ENCODE data around the gene THPO. TPM values are rescaled to one million over a fixed set of nuclear protein-coding genes. Genes with fewer than 3 reads are reported as not detected.

THPO gene
- total and polyA plus RNA-seq, 2 donors (not counting 3 experiments of a cell fraction or from before 2014, with no cell fraction given): 0.08 TPM; not detected in 1

- ChIA-PET POLR2A (interaction anchor here (1.0 kb wide), 1 partner anchor 16 kb away, joined by 3 read pairs; no protein-coding TSS in a partner anchor), CTCF (no interaction called here)
- FAIRE-seq: no peak
- intact Hi-C loops (cut with micrococcal nuclease) (loop anchor here (10.0 kb wide), 1 partner anchor 1600 kb away; the partner anchor contains the start of gene TRA2B), dilution Hi-C loops (cut with MboI; ENCODE audit: extremely low pct_ligation_motif_present, low sequenced_read_pairs) (no loop called here)
- no peak overlapping the region for H3K4me2 ChIP-seq (ENCODE audit: insufficient read depth, low read length)
- no TSS peak for BruUV-seq (replicated peaks)
- no peaks in the 10 kb centered on the region for H4K20me1 ChIP-seq (replicated peaks; ENCODE audit: control insufficient read depth, extremely low read depth, insufficient read depth, low read length)
- peak overlapping the region; percentile 76 for H3K9ac ChIP-seq (replicated peaks; ENCODE audit: extremely low read depth, insufficient read depth, low read length)
- H3K4me3 ChIP-seq (replicated peaks in 1 of 3; ENCODE audit: insufficient read depth in 1 of 3, low read depth in 1 of 3, low read length in 3 of 3): no peak overlapping the region
- no peaks in the 10 kb centered on the region for H3K27me3 ChIP-seq (ENCODE audit: control insufficient read depth in 2 of 2, insufficient read depth in 2 of 2, low read length in 2 of 2)
- H3K36me3 ChIP-seq (ENCODE audit: control insufficient read depth in 2 of 2, extremely low read depth in 1 of 2, insufficient read depth in 2 of 2, low read length in 2 of 2): peaks cover 20 to 24% of the 10 kb centered on the region in 2 experiments
- no peak overlapping the region for H2AFZ ChIP-seq (ENCODE audit: low read depth, low read length)
- no peaks in the 10 kb centered on the region for H3K9me1 ChIP-seq (replicated peaks; ENCODE audit: control insufficient read depth, extremely low read depth, insufficient read depth, low read length)
- no peak for TF ChIP-seq CTCF (IDR thresholded peaks at IDR 0.05; ENCODE audit: extremely low read depth in 1 of 2, insufficient read depth in 1 of 2, low read depth in 1 of 2, low read length in 2 of 2)
- no peak for TF ChIP-seq EZH2 (IDR thresholded peaks at IDR 0.05; ENCODE audit: borderline replicate concordance, low read depth, low read length, severe bottlenecking)
- TF ChIP-seq JUN (IDR thresholded peaks at IDR 0.05; ENCODE audit: borderline replicate concordance, insufficient read depth, insufficient read length, low read depth): no peak
- no peak for TF ChIP-seq MAX (IDR thresholded peaks at IDR 0.05; ENCODE audit: insufficient read depth, insufficient read length)
- no peak for TF ChIP-seq POLR2AphosphoS5 (IDR thresholded peaks at IDR 0.05; ENCODE audit: insufficient read depth, low read depth, low read length)
- no peak for TF ChIP-seq MYC (IDR thresholded peaks at IDR 0.05; ENCODE audit: low read depth, low read length)
- no peak for TF ChIP-seq GATA2 (IDR thresholded peaks at IDR 0.05; ENCODE audit: insufficient read depth, insufficient read length, low read depth, low read length)
- no peak for TF ChIP-seq FOS (IDR thresholded peaks at IDR 0.05; ENCODE audit: borderline replicate concordance, insufficient read depth, low read length)
- no peak for TF ChIP-seq POLR2A (IDR thresholded peaks at IDR 0.05; ENCODE audit: low read depth, low read length)
- H3K9me3 ChIP-seq (replicated peaks; ENCODE audit: control insufficient read depth, insufficient read depth, low read length): no peaks in the 10 kb centered on the region
- H3K27ac ChIP-seq (ENCODE audit: insufficient read depth, low read depth, low read length): peak overlapping the region; percentile 99
- peak; percentile 4 for DNase-seq (ENCODE audit: low read depth, low spot score)
- peaks cover 41% of the 10 kb centered on the region for H3K79me2 ChIP-seq (ENCODE audit: control insufficient read depth, insufficient read depth, low read length)
- H3K4me1 ChIP-seq (ENCODE audit: control insufficient read depth, extremely low read depth, insufficient read depth, low read length): peaks cover 75% of the 10 kb centered on the region
These were observed 42.7 kb downstream of the THPO start for GRCh38 chr3:184335291-184335660.

Data from endothelial cell of umbilical vein (primary cell).